Measurements from ENCODE around the gene SLC12A9.
A peak's percentile ranks its signal among the peaks of the same experiment; 100 is the strongest.

Gene SLC12A9

DNA sequence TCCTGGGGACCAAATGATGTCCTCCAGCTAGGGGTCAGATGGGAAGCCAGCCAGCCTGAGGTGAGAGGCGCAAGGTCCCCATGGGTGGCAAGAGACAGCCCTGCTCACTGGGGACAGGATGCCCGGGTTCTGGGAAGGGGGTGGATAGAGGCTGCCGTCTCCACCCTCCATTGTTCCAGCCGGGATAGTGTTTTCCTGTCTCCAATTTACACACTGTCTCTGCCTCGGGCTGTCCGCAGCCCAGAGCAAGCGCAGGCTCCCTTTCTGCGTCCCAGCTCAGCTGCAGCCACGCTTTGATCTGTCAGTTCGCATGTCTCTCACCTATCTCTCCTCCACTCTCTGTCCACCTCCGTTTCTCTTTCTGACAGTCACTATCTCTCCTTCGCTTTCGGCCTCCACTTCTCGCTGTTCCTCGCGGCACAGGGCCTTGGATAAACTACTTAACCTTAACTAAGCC, 27.3 kb upstream of the SLC12A9 start:
- Histone ChIP-seq H3K4me1 (ENCODE audit: control insufficient read depth in 5 of 5, insufficient read depth in 5 of 5, low read length in 5 of 5) (peaks cover 0 to 43% (median 28%) of the 10 kb centered on the region in 5 donors), H3K36me3 (ENCODE audit: control insufficient read depth in 5 of 5, insufficient read depth in 5 of 5, low read length in 5 of 5) (peaks cover 0 to 28% (median 23%) of the 10 kb centered on the region in 5 donors), H3K27me3 (ENCODE audit: control insufficient read depth in 5 of 5, insufficient read depth in 4 of 5, low read length in 5 of 5) (peaks cover 15 to 36% (median 27%) of the 10 kb centered on the region in 5 donors), H3K9ac (ENCODE audit: low read length in 5 of 5) (peak overlapping the region in 2 of 5 donors; percentile 57 to 76), H3K9me3 (ENCODE audit: control insufficient read depth in 5 of 5, low read length in 5 of 5) (no peaks in the 10 kb centered on the region), H3K4me3 (ENCODE audit: low read depth in 1 of 5, low read length in 5 of 5) (peak overlapping the region in 4 of 5 donors; percentile 71 to 76 (median 76)), H3K27ac (ENCODE audit: low read depth, low read length) (peak overlapping the region; percentile 68)

DNA sequence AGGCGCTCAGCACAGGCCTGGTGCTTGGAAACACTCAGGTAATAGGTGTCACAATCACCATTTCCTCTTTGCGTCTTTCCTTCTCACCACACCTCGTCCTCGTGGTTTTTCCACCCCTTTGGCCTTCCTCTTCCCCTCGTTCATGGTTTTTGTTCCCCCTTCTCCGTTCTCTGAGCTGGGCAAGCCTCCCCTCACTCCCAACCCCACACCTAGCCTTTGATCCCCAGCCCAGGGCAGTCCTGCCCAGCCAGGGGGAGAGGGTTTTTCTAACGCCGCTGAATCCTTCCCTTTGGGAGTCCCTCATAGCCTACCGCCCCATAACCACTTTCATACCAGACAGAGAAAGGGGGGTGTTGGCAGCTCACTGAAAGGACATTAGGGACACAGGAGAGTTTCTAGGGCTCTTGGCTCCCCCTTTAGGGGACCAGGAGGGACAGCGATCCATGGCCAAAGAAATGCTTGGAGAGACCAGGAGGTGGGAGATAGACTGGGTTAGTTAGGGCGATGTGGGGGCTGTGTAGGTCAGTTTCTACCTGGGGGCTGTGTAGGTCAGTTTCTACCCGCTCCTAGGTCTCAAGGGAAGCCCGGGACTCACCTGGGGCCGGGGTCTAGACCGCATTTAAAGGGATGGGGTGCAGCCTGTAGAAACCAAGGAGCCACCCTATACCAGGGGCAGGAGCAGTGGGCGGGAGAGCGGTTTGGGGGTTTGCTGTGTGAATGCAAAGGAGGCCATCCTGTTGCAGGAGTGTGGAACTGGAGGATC, 26.6 kb upstream of the SLC12A9 start:
- Histone ChIP-seq H3K27me3 (ENCODE audit: control insufficient read depth in 5 of 5, insufficient read depth in 4 of 5, low read length in 5 of 5) (peaks cover 15 to 36% (median 27%) of the 10 kb centered on the region in 5 donors), H3K36me3 (ENCODE audit: control insufficient read depth in 5 of 5, insufficient read depth in 5 of 5, low read length in 5 of 5) (peaks cover 0 to 25% (median 19%) of the 10 kb centered on the region in 5 donors), H3K27ac (ENCODE audit: low read depth, low read length) (peak overlapping the region; percentile 68), H3K9me3 (ENCODE audit: control insufficient read depth in 5 of 5, low read length in 5 of 5) (no peaks in the 10 kb centered on the region), H3K4me3 (ENCODE audit: low read depth in 1 of 5, low read length in 5 of 5) (peak overlapping the region; percentile 71 to 76 (median 75)), H3K4me1 (ENCODE audit: control insufficient read depth in 5 of 5, insufficient read depth in 5 of 5, low read length in 5 of 5) (peaks cover 0 to 43% (median 28%) of the 10 kb centered on the region in 5 donors), H3K9ac (ENCODE audit: low read length in 5 of 5) (peak overlapping the region in 3 of 5 donors; percentile 57 to 76 (median 58))

DNA sequence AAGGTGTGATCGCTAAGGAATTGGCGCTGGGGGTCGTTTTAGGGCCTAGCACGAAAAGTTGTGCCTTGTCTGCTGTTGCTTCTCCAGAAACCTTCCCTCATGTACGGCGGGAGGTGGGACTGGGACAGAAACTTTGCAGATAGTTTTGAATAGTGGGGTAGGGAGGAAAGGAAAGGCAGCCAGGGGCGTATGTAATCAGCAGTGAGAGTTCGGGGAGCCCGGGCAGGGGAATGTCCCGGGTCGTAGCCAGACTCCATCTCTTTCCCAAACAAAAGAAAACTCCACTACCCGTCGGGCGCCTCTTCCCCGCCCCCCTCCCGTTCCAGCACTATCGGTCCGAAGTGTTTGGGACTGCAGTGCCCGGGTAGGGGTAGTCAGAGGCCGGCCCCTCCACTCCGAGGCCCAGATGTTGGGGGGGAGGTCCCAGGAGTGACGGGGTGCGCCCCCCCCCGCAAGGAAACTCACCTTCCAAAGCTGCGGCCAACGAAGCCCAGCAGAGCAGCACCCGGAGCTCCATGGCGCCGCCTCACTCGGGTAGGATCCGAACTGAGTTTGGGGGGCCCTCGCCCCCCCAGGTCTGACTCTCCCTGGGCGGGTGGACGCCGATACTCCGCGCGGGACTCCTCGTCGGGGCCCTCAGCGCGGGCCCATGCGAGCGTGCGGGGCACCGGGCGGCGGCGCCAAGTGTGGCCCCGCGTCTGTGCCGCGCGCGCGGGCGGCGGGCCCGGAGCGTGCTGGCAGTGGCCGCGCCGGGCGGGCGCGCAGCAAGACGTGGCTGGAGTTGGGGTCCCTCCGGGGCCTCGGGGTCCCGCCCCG, 25.8 kb upstream of the SLC12A9 start:
- H3K9ac ChIP-seq (ENCODE audit: low read length in 5 of 5) = peak overlapping the region in 3 of 5 donors; percentile 52 to 76 (median 58)

DNA sequence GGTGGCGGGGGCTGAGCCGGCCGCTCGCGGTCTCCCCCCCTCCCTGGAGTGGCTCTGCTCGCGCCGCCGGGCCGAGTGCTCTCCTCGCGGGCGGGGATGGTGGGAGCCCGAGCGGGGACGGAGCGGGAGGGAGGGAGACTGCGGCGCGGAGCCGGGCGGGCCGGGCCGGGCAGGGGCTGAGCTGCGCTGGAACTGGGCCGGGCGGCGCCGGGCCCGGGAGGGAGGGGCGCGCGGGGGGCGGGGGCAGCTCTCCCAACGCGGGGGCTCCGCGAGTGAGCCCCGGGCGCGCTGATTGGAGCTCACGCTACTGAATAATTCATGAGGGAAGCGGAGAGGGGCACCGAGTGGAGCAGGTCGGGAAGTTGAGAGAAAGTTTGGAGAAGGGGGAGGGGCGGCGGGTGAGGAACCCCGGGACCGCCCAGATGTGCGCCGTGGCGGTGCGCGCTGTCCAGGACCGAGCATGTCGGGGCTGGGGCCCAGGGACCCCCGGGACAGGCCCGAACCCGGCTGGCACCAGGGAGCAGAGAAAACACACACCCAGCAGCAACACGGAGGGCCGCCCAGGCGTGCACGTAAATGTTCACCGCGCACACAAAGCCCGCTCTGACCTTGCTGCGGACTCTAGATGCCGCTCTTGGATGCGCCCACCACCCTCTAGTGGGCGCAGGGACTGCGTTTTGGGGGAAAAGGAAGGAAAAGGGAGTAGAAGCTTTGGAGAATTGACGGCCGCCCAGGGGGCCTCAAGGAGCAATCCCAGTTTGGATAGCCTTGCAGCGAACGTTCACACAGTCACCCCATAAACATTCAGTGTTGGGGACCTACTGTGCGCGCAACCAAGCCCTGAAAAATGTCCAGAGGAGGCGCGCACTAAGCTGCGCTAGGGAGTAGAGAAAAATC, 24.9 kb upstream of the SLC12A9 start, which contains the start of gene EPHB4:
TSS of gene EPHB4 (minus strand) at position 194 of the 897 bp plus-strand sequence. CDS start 493 bp downstream, outside the sequence.
- Histone ChIP-seq H3K36me3 (ENCODE audit: control insufficient read depth in 5 of 5, insufficient read depth in 5 of 5, low read length in 5 of 5) (peaks cover 0 to 17% (median 12%) of the 10 kb centered on the region in 5 donors), H3K27ac (ENCODE audit: low read depth, low read length) (peak within 1 kb of the TSS; percentile 68), H3K27me3 (ENCODE audit: control insufficient read depth in 5 of 5, insufficient read depth in 4 of 5, low read length in 5 of 5) (peaks cover 15 to 36% (median 27%) of the 10 kb centered on the region in 5 donors), H3K9me3 (ENCODE audit: control insufficient read depth in 5 of 5, low read length in 5 of 5) (no peaks in the 10 kb centered on the region), H3K4me1 (ENCODE audit: control insufficient read depth in 5 of 5, insufficient read depth in 5 of 5, low read length in 5 of 5) (peaks cover 0 to 43% (median 28%) of the 10 kb centered on the region in 5 donors), H3K9ac (ENCODE audit: low read length in 5 of 5) (peak within 1 kb of the TSS in 3 of 5 donors; percentile 52 to 76 (median 58)), H3K4me3 (ENCODE audit: low read depth in 1 of 5, low read length in 5 of 5) (peak within 1 kb of the TSS; percentile 71 to 76 (median 75))

More for the DNA sequence above, 25.8 kb upstream of the SLC12A9 start:
- H3K36me3 ChIP-seq (ENCODE audit: control insufficient read depth in 5 of 5, insufficient read depth in 5 of 5, low read length in 5 of 5) = peaks cover 0 to 25% (median 19%) of the 10 kb centered on the region in 5 donors
- H3K4me1 ChIP-seq (ENCODE audit: control insufficient read depth in 5 of 5, insufficient read depth in 5 of 5, low read length in 5 of 5) = peaks cover 0 to 43% (median 28%) of the 10 kb centered on the region in 5 donors
- peak overlapping the region; percentile 71 to 76 (median 75) for H3K4me3 ChIP-seq (ENCODE audit: low read depth in 1 of 5, low read length in 5 of 5)
- H3K27ac ChIP-seq (ENCODE audit: low read depth, low read length) = peak overlapping the region; percentile 68
- H3K27me3 ChIP-seq (ENCODE audit: control insufficient read depth in 5 of 5, insufficient read depth in 4 of 5, low read length in 5 of 5) = peaks cover 15 to 36% (median 27%) of the 10 kb centered on the region in 5 donors
- H3K9me3 ChIP-seq (ENCODE audit: control insufficient read depth in 5 of 5, low read length in 5 of 5) = no peaks in the 10 kb centered on the region

DNA sequence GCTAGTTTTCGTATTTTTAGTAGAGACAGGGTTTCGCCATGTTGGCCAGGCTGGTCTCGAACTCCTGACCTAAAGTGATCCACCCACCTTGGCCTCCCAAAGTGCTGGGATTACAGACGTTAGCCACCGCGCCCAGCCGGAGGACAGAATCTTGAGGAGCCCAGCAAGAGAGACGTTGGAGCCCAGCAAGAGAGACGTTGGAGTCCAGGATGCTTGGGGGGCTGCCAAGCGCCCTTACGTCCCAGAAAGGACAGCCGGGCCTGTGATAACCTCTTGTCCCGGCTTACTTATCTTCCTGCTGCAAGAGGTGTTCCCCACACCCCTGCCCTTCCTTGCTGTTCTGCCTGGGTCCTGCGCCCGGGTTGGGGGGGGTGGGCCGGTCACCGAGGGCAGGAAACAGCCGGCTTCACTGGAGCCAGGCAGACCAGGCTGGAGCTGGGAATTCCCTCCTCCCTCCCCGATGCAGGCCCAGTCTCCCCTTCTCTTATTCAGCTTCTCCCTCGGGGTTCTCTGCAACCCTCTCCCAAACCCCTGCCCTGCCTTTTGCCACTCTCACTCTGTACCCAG, 23.3 kb upstream of the SLC12A9 start:
- Histone ChIP-seq H3K36me3 (ENCODE audit: control insufficient read depth in 5 of 5, insufficient read depth in 5 of 5, low read length in 5 of 5) (peaks cover 0 to under 1% (median 0%) of the 10 kb centered on the region in 5 donors), H3K4me3 (ENCODE audit: low read depth in 1 of 5, low read length in 5 of 5) (no peak overlapping the region), H3K27ac (ENCODE audit: low read depth, low read length) (peak overlapping the region; percentile 10), H3K9ac (ENCODE audit: low read length in 5 of 5) (no peak overlapping the region), H3K9me3 (ENCODE audit: control insufficient read depth in 5 of 5, low read length in 5 of 5) (no peaks in the 10 kb centered on the region), H3K4me1 (ENCODE audit: control insufficient read depth in 5 of 5, insufficient read depth in 5 of 5, low read length in 5 of 5) (peaks cover 0 to 39% (median 28%) of the 10 kb centered on the region in 5 donors), H3K27me3 (ENCODE audit: control insufficient read depth in 5 of 5, insufficient read depth in 4 of 5, low read length in 5 of 5) (peaks cover 15 to 28% (median 24%) of the 10 kb centered on the region in 5 donors)

DNA sequence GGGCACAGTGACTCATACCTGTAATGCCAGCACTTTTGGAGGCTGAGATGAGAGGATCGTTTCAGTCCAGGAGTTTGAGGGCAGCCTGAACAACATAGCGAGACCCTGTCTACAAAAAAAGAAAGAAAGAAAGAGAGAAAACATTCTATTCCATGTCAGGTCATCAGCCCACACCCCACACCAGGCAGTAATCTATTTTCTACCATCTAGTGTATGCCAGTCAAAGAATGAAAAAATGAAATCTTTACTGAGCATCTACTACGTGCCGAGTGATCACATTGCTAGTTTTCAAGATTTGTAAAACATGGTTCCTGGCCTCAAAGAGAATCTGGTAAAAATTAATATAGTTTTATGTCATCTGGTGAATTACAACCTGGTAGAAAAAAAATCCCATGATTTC, 22.1 kb upstream of the SLC12A9 start:
- Histone ChIP-seq H3K36me3 (ENCODE audit: control insufficient read depth in 5 of 5, insufficient read depth in 5 of 5, low read length in 5 of 5) (no peaks in the 10 kb centered on the region), H3K4me1 (ENCODE audit: control insufficient read depth in 5 of 5, insufficient read depth in 5 of 5, low read length in 5 of 5) (peaks cover 0 to 30% (median 23%) of the 10 kb centered on the region in 5 donors), H3K9ac (ENCODE audit: low read length in 5 of 5) (no peak overlapping the region), H3K27ac (ENCODE audit: low read depth, low read length) (no peak overlapping the region), H3K9me3 (ENCODE audit: control insufficient read depth in 5 of 5, low read length in 5 of 5) (no peaks in the 10 kb centered on the region), H3K4me3 (ENCODE audit: low read depth in 1 of 5, low read length in 5 of 5) (no peak overlapping the region), H3K27me3 (ENCODE audit: control insufficient read depth in 5 of 5, insufficient read depth in 4 of 5, low read length in 5 of 5) (peaks cover 11 to 21% (median 18%) of the 10 kb centered on the region in 5 donors)

DNA sequence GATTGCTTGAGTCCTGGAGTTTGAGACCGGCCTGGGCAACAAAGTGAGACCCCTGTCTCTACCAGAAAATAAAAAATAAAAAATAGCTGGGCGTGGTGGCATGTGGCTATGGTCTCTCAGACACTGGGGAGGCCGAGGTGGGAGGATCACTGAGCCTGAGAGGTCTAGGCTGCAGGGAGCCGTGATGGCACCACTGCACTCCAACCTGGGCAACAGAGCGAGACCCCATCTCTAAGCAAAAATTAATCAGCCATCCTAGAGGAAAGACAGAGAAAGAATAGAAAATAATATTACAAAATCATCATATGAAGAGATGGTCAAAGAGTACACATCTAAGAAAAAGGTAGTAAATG, 20.3 kb upstream of the SLC12A9 start:
- no peak overlapping the region for H3K4me3 ChIP-seq (ENCODE audit: low read depth in 1 of 5, low read length in 5 of 5)
- H3K36me3 ChIP-seq (ENCODE audit: control insufficient read depth in 5 of 5, insufficient read depth in 5 of 5, low read length in 5 of 5) = no peaks in the 10 kb centered on the region
- no peak overlapping the region for H3K9ac ChIP-seq (ENCODE audit: low read length in 5 of 5)
- H3K27ac ChIP-seq (ENCODE audit: low read depth, low read length) = no peak overlapping the region
- H3K9me3 ChIP-seq (ENCODE audit: control insufficient read depth in 5 of 5, low read length in 5 of 5) = no peaks in the 10 kb centered on the region
- peaks cover 4 to 13% (median 10%) of the 10 kb centered on the region in 5 donors for H3K27me3 ChIP-seq (ENCODE audit: control insufficient read depth in 5 of 5, insufficient read depth in 4 of 5, low read length in 5 of 5)
- peaks cover 0 to 32% (median 18%) of the 10 kb centered on the region in 5 donors for H3K4me1 ChIP-seq (ENCODE audit: control insufficient read depth in 5 of 5, insufficient read depth in 5 of 5, low read length in 5 of 5)

DNA sequence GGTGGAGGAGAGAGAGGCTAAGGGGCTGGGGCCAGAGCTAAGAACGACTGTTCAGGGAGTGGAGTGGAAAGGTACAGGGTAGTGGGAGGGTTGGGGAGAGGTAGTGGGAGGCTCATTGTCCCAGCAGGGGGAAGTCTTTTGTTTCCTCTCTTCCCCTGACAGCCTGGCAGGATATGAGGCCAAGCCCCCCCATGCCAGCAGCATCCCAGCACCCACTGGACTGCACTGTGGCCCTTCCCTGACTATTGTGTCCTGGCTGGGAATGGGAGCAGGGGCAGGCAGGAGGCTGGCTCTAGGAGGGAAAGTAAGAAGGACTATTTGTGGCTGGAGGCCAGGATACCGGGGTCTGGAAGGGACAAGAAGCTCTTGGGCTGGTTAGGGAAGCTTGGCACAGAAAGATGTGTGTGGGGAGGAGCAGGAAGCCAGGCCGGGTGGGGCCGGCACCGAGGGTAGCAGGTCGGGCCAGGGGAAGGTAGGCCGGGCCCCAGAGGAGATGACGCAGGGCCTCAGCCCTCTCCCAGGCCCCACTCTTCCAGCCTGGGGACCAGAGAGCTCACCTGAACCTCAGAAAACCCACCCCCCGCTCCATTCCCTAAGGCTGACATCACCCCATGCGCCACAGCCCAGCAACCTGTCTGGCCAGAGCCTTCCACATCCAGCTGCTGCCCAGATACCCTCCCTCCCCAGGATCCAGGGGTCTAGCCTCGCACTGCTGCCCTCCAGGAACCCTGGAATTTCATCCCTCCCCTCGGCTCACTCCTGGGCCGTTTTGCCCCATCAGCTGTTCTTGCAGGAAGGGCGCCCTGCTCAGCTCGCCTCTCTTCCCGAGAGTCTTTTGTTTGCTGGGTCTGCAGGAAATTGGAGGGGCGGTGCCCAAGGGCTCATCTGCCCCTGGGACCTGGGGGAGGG, 16.4 kb upstream of the SLC12A9 start:
- H3K9me3 ChIP-seq (ENCODE audit: control insufficient read depth in 5 of 5, low read length in 5 of 5) = no peaks in the 10 kb centered on the region
- peak overlapping the region in 1 of 5 donors; percentile 30 for H3K9ac ChIP-seq (ENCODE audit: low read length in 5 of 5)
- peak overlapping the region; percentile 50 for H3K27ac ChIP-seq (ENCODE audit: low read depth, low read length)
- no peaks in the 10 kb centered on the region for H3K36me3 ChIP-seq (ENCODE audit: control insufficient read depth in 5 of 5, insufficient read depth in 5 of 5, low read length in 5 of 5)
- H3K4me1 ChIP-seq (ENCODE audit: control insufficient read depth in 5 of 5, insufficient read depth in 5 of 5, low read length in 5 of 5) = peaks cover 0 to 21% (median 11%) of the 10 kb centered on the region in 5 donors
- H3K4me3 ChIP-seq (ENCODE audit: low read depth in 1 of 5, low read length in 5 of 5) = peak overlapping the region in 1 of 5 donors; percentile 65
- H3K27me3 ChIP-seq (ENCODE audit: control insufficient read depth in 5 of 5, insufficient read depth in 4 of 5, low read length in 5 of 5) = no peaks in the 10 kb centered on the region

Measured in subcutaneous abdominal adipose tissue (tissue), 5 donors.